ENCODE measurements around the gene TSPEAR. TPM values are rescaled to one million over a fixed set of nuclear protein-coding genes. Genes with fewer than 3 reads are reported as not detected.

The TSPEAR gene
- total RNA-seq, 4 donors from 2014 or later: not detected

GRCh38 chr21:44738621-44739020 is 27.2 kb upstream of the TSPEAR start:
- TF ChIP-seq CTCF (IDR thresholded peaks at IDR 0.05; ENCODE audit: low read depth): no peak

- TF ChIP-seq CTCF (IDR thresholded peaks at IDR 0.05; ENCODE audit: low read depth): no peak
These were observed 26.5 kb upstream of the TSPEAR start for GRCh38 chr21:44737706-44738354.

- no peak for TF ChIP-seq CTCF (IDR thresholded peaks at IDR 0.05; ENCODE audit: low read depth)
These were observed 25.1 kb upstream of the TSPEAR start for GRCh38 chr21:44736291-44737004.

GRCh38 chr21:44735821-44736220 is 24.4 kb upstream of the TSPEAR start:
- no peak for TF ChIP-seq CTCF (IDR thresholded peaks at IDR 0.05; ENCODE audit: low read depth)

- TF ChIP-seq CTCF (IDR thresholded peaks at IDR 0.05; ENCODE audit: low read depth): no peak
These were observed 23.5 kb upstream of the TSPEAR start for GRCh38 chr21:44734841-44735240.

GRCh38 chr21:44734026-44734745 is 22.8 kb upstream of the TSPEAR start:
- TF ChIP-seq CTCF (IDR thresholded peaks at IDR 0.05; ENCODE audit: low read depth): no peak

GRCh38 chr21:44732956-44733355 is 21.6 kb upstream of the TSPEAR start:
- TF ChIP-seq CTCF (IDR thresholded peaks at IDR 0.05; ENCODE audit: low read depth): no peak

Measured in subcutaneous adipose tissue (tissue), 4 donors.